Lower leg skin (tissue), 4 donors: ENCODE measurements around the gene RWDD1. TPM values are rescaled to one million over a fixed set of nuclear protein-coding genes. Genes with fewer than 3 reads are reported as not detected.

Experiments
- DNase-seq, 2 donors: peaks; one replicate each; pipeline ENCODE4 v3.0.0-alpha.2; 2019; ENCODE audit warnings: low spot score in 2 of 2
- H3K4me3 ChIP-seq: fragments of 200-600 bp; sonication (generic); 2 replicates; pipeline ENCODE4 v1.5.1; 2017; ENCODE audit warnings: mild to moderate bottlenecking, low read depth; ENCODE audit not compliant: poor library complexity, severe bottlenecking
- POLR2A ChIP-seq, 2 donors: fragments of 450-650 bp; IDR thresholded peaks; one replicate each; pipeline ENCODE4 v1.6.1; 2016 to 2017; ENCODE audit warnings: antibody characterized with exemption in 2 of 2, mild to moderate bottlenecking in 1 of 2, moderate library complexity in 1 of 2
- WGBS, 2 donors: methylation state at CpG; one replicate each; pipeline ENCODE4 v1.1.5; 2018; 5-methylcytosine and 5-hydroxymethylcytosine counted together
- intact Hi-C: fragments of 100-400 bp; cut with DNase I; formaldehyde crosslinking; loops from one replicate; pipeline ENCODE4 v1.15.0; 2023; ENCODE audit warnings: low total_unique reads
- total RNA-seq, 4 donors: library from RNA; depleted of rRNA; stranded (reverse); fragments of >200 nt; gene quantifications; one replicate each; pipeline ENCODE4 v1.1.0, GENCODE V29; 2016
- TF ChIP-seq, protein P1 (sequence below), 3 donors: fragments of 450-650 bp; IDR thresholded peaks; one replicate each; pipeline ENCODE4 v1.5.1; 2016; ENCODE audit warnings: antibody characterized with exemption in 3 of 3, mild to moderate bottlenecking in 3 of 3, moderate library complexity in 2 of 3

The RWDD1 gene
- total RNA-seq, 4 donors from 2014 or later, result 21.9 to 37.1 (median 30.5) TPM

DNA sequence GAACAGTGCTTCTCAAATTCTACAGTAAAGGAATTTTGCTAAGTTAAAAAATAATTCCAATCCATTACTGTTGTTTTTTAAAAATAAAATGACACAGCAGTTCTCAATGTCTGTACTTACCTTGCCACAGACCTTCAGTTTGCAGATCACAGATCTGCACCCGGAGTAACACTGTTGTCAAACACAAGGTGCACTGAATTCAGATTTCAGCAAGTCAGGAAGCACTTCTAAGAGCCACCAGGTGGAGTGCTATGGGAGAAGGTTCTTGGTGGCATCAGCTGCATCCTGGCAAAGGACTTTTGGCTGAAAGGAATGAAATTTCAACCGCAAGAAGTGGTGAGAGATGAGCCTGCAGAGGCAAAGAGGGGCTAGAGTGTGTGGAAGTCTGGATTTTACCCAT lies 62.4 kb downstream of the RWDD1 start:
- TF ChIP-seq POLR2A (IDR thresholded peaks at IDR 0.05), result no peak
- TF ChIP-seq, protein P1, sequence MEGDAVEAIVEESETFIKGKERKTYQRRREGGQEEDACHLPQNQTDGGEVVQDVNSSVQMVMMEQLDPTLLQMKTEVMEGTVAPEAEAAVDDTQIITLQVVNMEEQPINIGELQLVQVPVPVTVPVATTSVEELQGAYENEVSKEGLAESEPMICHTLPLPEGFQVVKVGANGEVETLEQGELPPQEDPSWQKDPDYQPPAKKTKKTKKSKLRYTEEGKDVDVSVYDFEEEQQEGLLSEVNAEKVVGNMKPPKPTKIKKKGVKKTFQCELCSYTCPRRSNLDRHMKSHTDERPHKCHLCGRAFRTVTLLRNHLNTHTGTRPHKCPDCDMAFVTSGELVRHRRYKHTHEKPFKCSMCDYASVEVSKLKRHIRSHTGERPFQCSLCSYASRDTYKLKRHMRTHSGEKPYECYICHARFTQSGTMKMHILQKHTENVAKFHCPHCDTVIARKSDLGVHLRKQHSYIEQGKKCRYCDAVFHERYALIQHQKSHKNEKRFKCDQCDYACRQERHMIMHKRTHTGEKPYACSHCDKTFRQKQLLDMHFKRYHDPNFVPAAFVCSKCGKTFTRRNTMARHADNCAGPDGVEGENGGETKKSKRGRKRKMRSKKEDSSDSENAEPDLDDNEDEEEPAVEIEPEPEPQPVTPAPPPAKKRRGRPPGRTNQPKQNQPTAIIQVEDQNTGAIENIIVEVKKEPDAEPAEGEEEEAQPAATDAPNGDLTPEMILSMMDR (IDR thresholded peaks at IDR 0.05), result no peak
- H3K4me3 ChIP-seq, result no peak overlapping the region
- intact Hi-C loops, result no loop called here
- DNase-seq, result no peak
- WGBS, 2 donors, result 88 to 95% methylated on average over 2 of the region's 2 CpGs

Other genes with a start within 250 kb of the RWDD1 start
- gene DSE, start 200.6 kb upstream of the RWDD1 start, total RNA-seq, result 10 to 100 TPM; 29.0 to 50.4 (median 38.7) TPM
- gene CALHM6, start 110.1 kb upstream of the RWDD1 start, total RNA-seq, result 1 to 10 TPM in 2 of 4 donors, under 1 TPM in 1, not detected in 1; 0.65 to 3.3 (median 2.6) TPM
- gene CALHM5, start 59.9 kb upstream of the RWDD1 start, total RNA-seq, result 1 to 10 TPM in 3 of 4 donors, under 1 TPM in 1; 0.34 to 3.9 (median 1.7) TPM
- not detected for gene TRAPPC3L, start 25.8 kb upstream of the RWDD1 start, total RNA-seq
- 1 to 10 TPM in 1 of 4 donors, not detected in 3; 4.5 TPM for gene CALHM4, start 17.8 kb upstream of the RWDD1 start, total RNA-seq
- gene RSPH4A, start 45.0 kb downstream of the RWDD1 start, total RNA-seq, result under 1 TPM in 3 of 4 donors, not detected in 1; 0.19 to 0.68 (median 0.34) TPM
- 10 to 100 TPM in 2 of 4 donors, 1 to 10 TPM in 2; 5.8 to 10.5 (median 8.7) TPM for gene ZUP1, start 97.3 kb downstream of the RWDD1 start, total RNA-seq
- gene KPNA5, start 109.7 kb downstream of the RWDD1 start, total RNA-seq, result 10 to 100 TPM in 1 of 4 donors, 1 to 10 TPM in 3; 6.3 to 22.2 (median 8.9) TPM
- gene FAM162B, start 194.2 kb downstream of the RWDD1 start, total RNA-seq, result 1 to 10 TPM; 1.9 to 5.6 (median 3.5) TPM